ENCODE measurements around the gene CADPS2. TPM values are rescaled to one million over a fixed set of nuclear protein-coding genes. Genes with fewer than 3 reads are reported as not detected.
A peak's percentile ranks its signal among the peaks of the same experiment; 100 is the strongest.

Gene CADPS2
- total RNA-seq, 4 donors from 2014 or later = 2.1 to 3.7 (median 2.8) TPM

GRCh38 chr7:122423591-122423990 lies 462.7 kb downstream of the CADPS2 start:
- ATAC-seq (no peak), DNase-seq (no peak)
- Histone ChIP-seq H3K27me3 (no peaks in the 10 kb centered on the region), H3K9me3 (no peaks in the 10 kb centered on the region), H3K4me3 (no peak overlapping the region), H3K4me1 (no peaks in the 10 kb centered on the region), H3K27ac (no peak overlapping the region), H3K36me3 (no peaks in the 10 kb centered on the region)
- intact Hi-C loops (cut with DNase I; ENCODE audit: low total_unique reads) (no loop called here), in situ Hi-C loops (cut with MboI; ENCODE audit: low sequenced_read_pairs in 4 of 4) (no loop called here)
- TF ChIP-seq POLR2A (IDR thresholded peaks at IDR 0.05) (no peak), CTCF (IDR thresholded peaks at IDR 0.05 in 4 of 5, conservative IDR thresholded peaks at IDR 0.05 in 1 of 5) (no peak)

GRCh38 chr7:122416336-122416735 lies 469.9 kb downstream of the CADPS2 start:
- H3K27ac ChIP-seq = no peak overlapping the region
- no peaks in the 10 kb centered on the region for H3K4me1 ChIP-seq
- intact Hi-C loops (cut with DNase I; ENCODE audit: low total_unique reads) (no loop called here), in situ Hi-C loops (cut with MboI; ENCODE audit: low sequenced_read_pairs in 4 of 4) (no loop called here)
- H3K4me3 ChIP-seq = no peak overlapping the region
- no peak for TF ChIP-seq POLR2A (IDR thresholded peaks at IDR 0.05)
- no peak for TF ChIP-seq CTCF (IDR thresholded peaks at IDR 0.05 in 4 of 5, conservative IDR thresholded peaks at IDR 0.05 in 1 of 5)
- DNase-seq (no peak), ATAC-seq (no peak)
- no peaks in the 10 kb centered on the region for H3K36me3 ChIP-seq
- H3K9me3 ChIP-seq = no peaks in the 10 kb centered on the region
- H3K27me3 ChIP-seq = no peaks in the 10 kb centered on the region

- Histone ChIP-seq H3K9me3 (no peaks in the 10 kb centered on the region), H3K4me1 (no peaks in the 10 kb centered on the region), H3K27me3 (no peaks in the 10 kb centered on the region), H3K27ac (no peak overlapping the region), H3K36me3 (no peaks in the 10 kb centered on the region), H3K4me3 (no peak overlapping the region)
- DNase-seq (no peak), ATAC-seq (no peak)
- in situ Hi-C loops (cut with MboI; ENCODE audit: low sequenced_read_pairs in 4 of 4) (no loop called here), intact Hi-C loops (cut with DNase I; ENCODE audit: low total_unique reads) (no loop called here)
- TF ChIP-seq POLR2A (IDR thresholded peaks at IDR 0.05) (no peak), CTCF (IDR thresholded peaks at IDR 0.05 in 4 of 5, conservative IDR thresholded peaks at IDR 0.05 in 1 of 5) (no peak)
Measured at GRCh38 chr7:122415510-122415909, 470.8 kb downstream of the CADPS2 start.

- no peak for TF ChIP-seq CTCF (IDR thresholded peaks at IDR 0.05 in 4 of 5, conservative IDR thresholded peaks at IDR 0.05 in 1 of 5)
- no peak for ATAC-seq
- no peaks in the 10 kb centered on the region for H3K27me3 ChIP-seq
- H3K36me3 ChIP-seq = no peaks in the 10 kb centered on the region
- in situ Hi-C loops (cut with MboI; ENCODE audit: low sequenced_read_pairs in 4 of 4) = no loop called here
- H3K4me1 ChIP-seq = no peaks in the 10 kb centered on the region
- no peaks in the 10 kb centered on the region for H3K9me3 ChIP-seq
- no peak overlapping the region for H3K4me3 ChIP-seq
- no peak for DNase-seq
- no peak overlapping the region for H3K27ac ChIP-seq
- intact Hi-C loops (cut with DNase I; ENCODE audit: low total_unique reads) = no loop called here
Measured at GRCh38 chr7:122413339-122413738, 472.9 kb downstream of the CADPS2 start.

- no peaks in the 10 kb centered on the region for H3K36me3 ChIP-seq
- no peak overlapping the region for H3K4me3 ChIP-seq
- DNase-seq (peak in 1 of 2 donors; percentile 5), ATAC-seq (no peak)
- H3K27me3 ChIP-seq = no peaks in the 10 kb centered on the region
- H3K9me3 ChIP-seq = no peaks in the 10 kb centered on the region
- H3K4me1 ChIP-seq = no peaks in the 10 kb centered on the region
- no peak overlapping the region for H3K27ac ChIP-seq
- intact Hi-C loops (cut with DNase I; ENCODE audit: low total_unique reads) = no loop called here
- in situ Hi-C loops (cut with MboI; ENCODE audit: low sequenced_read_pairs in 4 of 4) = no loop called here
- TF ChIP-seq CTCF (IDR thresholded peaks at IDR 0.05 in 4 of 5, conservative IDR thresholded peaks at IDR 0.05 in 1 of 5) (no peak), POLR2A (IDR thresholded peaks at IDR 0.05) (no peak)
Measured at GRCh38 chr7:122412883-122413282, 473.4 kb downstream of the CADPS2 start.
